Fibroblast of lung (primary cell): Measurements from ENCODE around the gene TEX55. TPM values are rescaled to one million over a fixed set of nuclear protein-coding genes. Genes with fewer than 3 reads are reported as not detected.

Experiments
- DNase-seq, 2 donors: peaks; one replicate each; pipeline versions ENCODE4 v3.0.0 to v3.0.0-alpha.2; 2010; ENCODE audit warnings: low read depth in 2 of 2
- H2AFZ ChIP-seq: 2 replicates; pipeline ENCODE4 v1.5.1; 2012; ENCODE audit warnings: low read length, control low read depth, inconsistent platforms
- H3K27ac ChIP-seq: 2 replicates; pipeline ENCODE4 v1.5.1; 2011; ENCODE audit warnings: low read length, control low read depth; ENCODE audit not compliant: insufficient read depth
- H3K27me3 ChIP-seq: 2 replicates; pipeline ENCODE4 v1.5.1; 2011; ENCODE audit warnings: mild to moderate bottlenecking, low read length; ENCODE audit not compliant: control insufficient read depth, insufficient read depth
- H3K36me3 ChIP-seq: 2 replicates; pipeline ENCODE4 v1.5.1; 2011; ENCODE audit warnings: low read length; ENCODE audit not compliant: control insufficient read depth, insufficient read depth
- H3K4me1 ChIP-seq: 2 replicates; pipeline ENCODE4 v1.5.1; 2011; ENCODE audit warnings: low read length; ENCODE audit not compliant: control insufficient read depth, insufficient read depth; ENCODE audit errors: extremely low read depth
- H3K4me2 ChIP-seq: 2 replicates; pipeline ENCODE4 v1.5.1; 2011; ENCODE audit warnings: low read length, control low read depth; ENCODE audit not compliant: insufficient read depth; ENCODE audit errors: extremely low read depth
- H3K4me3 ChIP-seq, 4 experiments: fragments of 200-600 bp in 1 of 4; sonication (generic) in 1 of 4; replicated peaks in 1 of 4; 2 replicates each; pipeline ENCODE4 v1.5.1; 2011 to 2016; ENCODE audit warnings: low read length in 4 of 4, low read depth in 3 of 4, mild to moderate bottlenecking in 3 of 4, control low read depth in 2 of 4, inconsistent platforms in 1 of 4, mixed read lengths in 1 of 4; ENCODE audit not compliant: insufficient read depth in 1 of 4; ENCODE audit errors: control extremely low read depth in 1 of 4
- H3K79me2 ChIP-seq: 2 replicates; pipeline ENCODE4 v1.5.1; 2012; ENCODE audit warnings: mild to moderate bottlenecking, low read length, inconsistent platforms; ENCODE audit not compliant: control insufficient read depth, insufficient read depth
- H3K9ac ChIP-seq: 2 replicates; pipeline ENCODE4 v1.5.1; 2011; ENCODE audit warnings: mild to moderate bottlenecking, low read length, control low read depth; ENCODE audit not compliant: insufficient read depth
- H3K9me3 ChIP-seq: 2 replicates; pipeline ENCODE4 v1.5.1; 2012; ENCODE audit warnings: low read depth, low read length; ENCODE audit not compliant: control insufficient read depth, insufficient read depth
- H4K20me1 ChIP-seq: 2 replicates; pipeline ENCODE4 v1.5.1; 2011; ENCODE audit warnings: low read length; ENCODE audit not compliant: control insufficient read depth, insufficient read depth; ENCODE audit errors: extremely low read depth
- EZH2 ChIP-seq: IDR thresholded peaks from 2 replicates; pipeline ENCODE4 v1.5.1; 2012; ENCODE audit warnings: low read length, control low read depth, mild to moderate bottlenecking; ENCODE audit errors: missing control alignments
- polyA minus RNA-seq: library from RNA; depleted of rRNA, polyadenylated mRNA; stranded (reverse); fragments of >200 nt; gene quantifications from 2 replicates; pipeline ENCODE4 v1.2.3, GENCODE V29; 2011; ENCODE audit warnings: low replicate concordance
- polyA plus RNA-seq, 2 donors: library from polyadenylated mRNA; depleted of rRNA in 1 of 2; stranded (reverse) in 1 of 2; unstranded in 1 of 2; fragments of >200 nt; gene quantifications; 2 replicates each; pipeline ENCODE4 v1.2.1, GENCODE V29; 2011 to 2012; ENCODE audit warnings: missing spikeins in 1 of 2
- total RNA-seq: library from RNA; depleted of rRNA; stranded (reverse); fragments of >200 nt; gene quantifications from 2 replicates; pipeline ENCODE4 v1.2.1, GENCODE V29; 2014
- TF ChIP-seq, protein P1 (sequence below), 2 donors: IDR thresholded peaks in 1 of 2; conservative IDR thresholded peaks in 1 of 2; 1 replicate in 1 of 2; 2 replicates in 1 of 2; pipeline ENCODE4 v1.5.1; 2011 to 2012; ENCODE audit warnings: low read length in 2 of 2, control low read depth in 1 of 2, inconsistent platforms in 1 of 2, low read depth in 1 of 2, mild to moderate bottlenecking in 1 of 2

TEX55 gene
- total RNA-seq (not detected in 2 replicates), polyA plus RNA-seq (not detected in 2 replicates), polyA minus RNA-seq (not detected in 2 replicates)
- not detected in 2 replicates for polyA plus RNA-seq (2012)

DNA sequence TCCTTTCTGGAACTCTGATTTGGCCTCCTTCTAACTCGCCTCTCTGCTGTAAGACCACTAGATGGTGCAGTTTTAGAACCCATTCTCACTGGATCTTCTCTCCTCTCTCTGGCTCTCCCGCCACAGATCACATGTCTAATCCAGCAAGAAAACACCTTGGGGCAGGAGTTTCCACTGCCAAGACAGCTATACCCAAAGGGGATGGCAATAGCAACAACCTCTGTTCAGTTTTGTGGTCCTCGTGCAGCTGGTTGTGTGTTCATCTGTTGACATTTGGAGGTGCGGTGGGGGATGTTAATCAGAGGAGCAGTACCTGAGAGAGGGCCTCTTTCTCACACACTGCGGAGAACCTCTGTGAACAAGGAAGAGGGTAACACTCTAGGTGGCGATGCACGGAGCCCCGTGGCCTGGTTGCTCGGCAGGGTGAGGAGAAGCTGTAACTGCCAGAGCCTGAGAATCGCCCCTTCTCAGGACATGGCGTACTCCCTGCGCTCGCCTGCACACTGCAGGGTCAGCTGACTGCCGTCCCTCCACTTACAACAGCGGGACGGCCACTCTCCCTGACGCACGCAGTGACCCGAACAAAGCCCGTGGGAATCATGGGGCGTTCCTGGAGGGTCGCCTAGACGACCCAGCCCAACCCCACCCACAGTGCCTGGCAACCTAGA lies at the start of gene TEX55:
Gene TEX55 (plus strand): TSS at position 666 of the 668 bp plus-strand sequence. CDS start 25 bp downstream, outside the sequence.
- Histone ChIP-seq H2AFZ (no peak within 1 kb of the TSS), H4K20me1 (no peaks in the 10 kb centered on the region)
- TF ChIP-seq, protein P1, sequence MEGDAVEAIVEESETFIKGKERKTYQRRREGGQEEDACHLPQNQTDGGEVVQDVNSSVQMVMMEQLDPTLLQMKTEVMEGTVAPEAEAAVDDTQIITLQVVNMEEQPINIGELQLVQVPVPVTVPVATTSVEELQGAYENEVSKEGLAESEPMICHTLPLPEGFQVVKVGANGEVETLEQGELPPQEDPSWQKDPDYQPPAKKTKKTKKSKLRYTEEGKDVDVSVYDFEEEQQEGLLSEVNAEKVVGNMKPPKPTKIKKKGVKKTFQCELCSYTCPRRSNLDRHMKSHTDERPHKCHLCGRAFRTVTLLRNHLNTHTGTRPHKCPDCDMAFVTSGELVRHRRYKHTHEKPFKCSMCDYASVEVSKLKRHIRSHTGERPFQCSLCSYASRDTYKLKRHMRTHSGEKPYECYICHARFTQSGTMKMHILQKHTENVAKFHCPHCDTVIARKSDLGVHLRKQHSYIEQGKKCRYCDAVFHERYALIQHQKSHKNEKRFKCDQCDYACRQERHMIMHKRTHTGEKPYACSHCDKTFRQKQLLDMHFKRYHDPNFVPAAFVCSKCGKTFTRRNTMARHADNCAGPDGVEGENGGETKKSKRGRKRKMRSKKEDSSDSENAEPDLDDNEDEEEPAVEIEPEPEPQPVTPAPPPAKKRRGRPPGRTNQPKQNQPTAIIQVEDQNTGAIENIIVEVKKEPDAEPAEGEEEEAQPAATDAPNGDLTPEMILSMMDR (conservative IDR thresholded peaks at IDR 0.05 in 1 of 2, IDR thresholded peaks at IDR 0.05 in 1 of 2; ENCODE audit: low read depth in 1 of 2, low read length in 2 of 2) = peak; percentile 65 to 71
- TF ChIP-seq EZH2 = no peak

DNA sequence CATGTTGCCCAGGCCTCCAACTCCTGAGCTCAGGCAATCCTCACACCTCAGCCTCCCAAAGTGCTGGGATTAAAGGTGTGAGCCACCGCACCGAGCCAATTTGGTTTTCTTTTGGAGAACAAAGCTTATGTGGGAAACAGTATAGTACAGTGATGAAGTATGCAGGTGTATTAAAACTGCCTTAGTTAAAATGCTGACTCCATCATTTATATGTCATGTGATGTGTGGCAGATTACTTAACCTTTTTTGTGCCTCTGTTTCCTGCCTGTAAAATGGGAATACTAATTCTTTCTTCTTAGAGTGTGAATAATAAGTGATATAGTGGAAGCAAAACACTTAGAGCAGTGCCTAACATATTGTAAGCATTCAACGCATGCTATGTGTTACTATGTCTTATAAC lies 48.0 kb upstream of the TEX55 start:
- Histone ChIP-seq H3K79me2 (no peaks in the 10 kb centered on the region), H3K4me3 (no peak overlapping the region), H3K4me2 (no peak overlapping the region)

More for the DNA sequence above, at the start of gene TEX55:
- H3K9ac ChIP-seq = no peak within 1 kb of the TSS
- no peaks in the 10 kb centered on the region for H3K79me2 ChIP-seq
- no peak within 1 kb of the TSS for H3K4me3 ChIP-seq
- H3K27me3 ChIP-seq = no peaks in the 10 kb centered on the region
- H3K9me3 ChIP-seq = no peaks in the 10 kb centered on the region
- no peaks in the 10 kb centered on the region for H3K4me1 ChIP-seq
- H3K27ac ChIP-seq = no peak within 1 kb of the TSS
- no peaks in the 10 kb centered on the region for H3K36me3 ChIP-seq
- peak; percentile 32 to 37 for DNase-seq
- no peak within 1 kb of the TSS for H3K4me2 ChIP-seq

DNA sequence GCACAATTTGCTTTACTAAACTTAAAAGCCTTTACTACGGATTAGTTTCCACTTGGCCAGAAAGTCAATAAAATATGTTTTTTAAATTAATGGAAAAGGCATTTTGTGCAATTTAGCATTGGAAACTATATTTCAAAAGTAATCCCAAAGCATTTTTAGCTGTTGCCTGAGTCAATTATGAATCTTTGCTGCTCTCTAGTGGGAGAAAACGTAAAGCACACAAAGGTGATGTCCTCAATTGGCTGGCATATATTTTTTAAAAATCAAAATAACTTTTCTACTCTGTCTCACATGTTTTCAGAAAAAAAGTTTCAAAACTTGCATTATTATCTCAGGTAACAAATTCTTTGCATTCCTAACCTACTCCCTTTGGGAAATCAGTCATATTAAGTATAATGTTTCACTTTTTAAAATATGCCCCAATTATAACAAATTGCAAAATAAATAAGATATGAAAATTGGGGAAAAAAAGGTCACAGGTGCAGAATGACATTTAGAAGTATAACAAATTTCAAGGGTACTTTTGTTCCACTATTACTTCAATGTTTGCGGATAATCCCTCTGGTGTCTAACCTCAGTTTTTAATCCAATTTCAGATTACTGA lies 47.2 kb upstream of the TEX55 start:
- no peaks in the 10 kb centered on the region for H3K79me2 ChIP-seq
- no peak overlapping the region for H2AFZ ChIP-seq
- H3K9ac ChIP-seq = no peak overlapping the region
- H3K27ac ChIP-seq = no peak overlapping the region
- H3K36me3 ChIP-seq = no peaks in the 10 kb centered on the region
- no peaks in the 10 kb centered on the region for H3K4me1 ChIP-seq
- H3K4me2 ChIP-seq = no peak overlapping the region
- no peaks in the 10 kb centered on the region for H3K9me3 ChIP-seq
- no peaks in the 10 kb centered on the region for H3K27me3 ChIP-seq
- H3K4me3 ChIP-seq = no peak overlapping the region
- no peak for TF ChIP-seq EZH2
- TF ChIP-seq, protein P1 (conservative IDR thresholded peaks at IDR 0.05 in 1 of 2, IDR thresholded peaks at IDR 0.05 in 1 of 2; ENCODE audit: low read depth in 1 of 2, low read length in 2 of 2) = peak; percentile 64 to 72
- H4K20me1 ChIP-seq = no peaks in the 10 kb centered on the region
- peak; percentile 13 to 51 for DNase-seq

More for the DNA sequence above, 48.0 kb upstream of the TEX55 start:
- Histone ChIP-seq H3K27ac (no peak overlapping the region), H2AFZ (no peak overlapping the region), H3K4me1 (no peaks in the 10 kb centered on the region), H3K27me3 (no peaks in the 10 kb centered on the region), H3K36me3 (no peaks in the 10 kb centered on the region), H3K9ac (no peak overlapping the region), H3K9me3 (no peaks in the 10 kb centered on the region), H4K20me1 (no peaks in the 10 kb centered on the region)
- DNase-seq = no peak
- TF ChIP-seq EZH2 = no peak
- TF ChIP-seq, protein P1 (conservative IDR thresholded peaks at IDR 0.05 in 1 of 2, IDR thresholded peaks at IDR 0.05 in 1 of 2; ENCODE audit: low read depth in 1 of 2, low read length in 2 of 2) = no peak
